ENCODE measurements around the gene YOD1.

YOD1 gene

DNA sequence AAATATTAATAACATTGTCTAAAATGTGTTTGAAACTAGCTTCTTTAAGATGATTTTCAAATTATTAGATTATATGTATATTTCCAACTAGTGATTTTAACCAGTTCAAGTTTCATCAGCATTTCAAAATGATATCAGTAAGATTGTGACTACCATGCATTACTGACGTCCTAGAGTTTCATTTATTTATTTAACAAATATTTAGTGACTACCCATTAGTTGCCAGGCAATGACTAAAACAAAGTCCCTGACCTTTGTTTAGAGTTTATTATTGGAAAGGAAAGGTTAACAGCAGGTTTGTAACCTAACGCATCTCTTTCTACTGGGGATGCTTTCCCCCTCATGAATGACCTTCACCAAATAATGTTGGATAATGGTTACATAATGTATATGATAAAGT, 30.1 kb upstream of the YOD1 start:
- H3K4me3 ChIP-seq (ENCODE audit: low read depth, low read length): no peak overlapping the region
- TF ChIP-seq MYC (IDR thresholded peaks at IDR 0.05; ENCODE audit: low read depth, low read length) (no peak), POLR2A (IDR thresholded peaks at IDR 0.05; ENCODE audit: extremely low read depth, insufficient read length) (no peak)
- TF ChIP-seq, protein P1, sequence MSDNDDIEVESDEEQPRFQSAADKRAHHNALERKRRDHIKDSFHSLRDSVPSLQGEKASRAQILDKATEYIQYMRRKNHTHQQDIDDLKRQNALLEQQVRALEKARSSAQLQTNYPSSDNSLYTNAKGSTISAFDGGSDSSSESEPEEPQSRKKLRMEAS (IDR thresholded peaks at IDR 0.05; ENCODE audit: low read depth, low read length): no peak
- TF ChIP-seq, protein P2, sequence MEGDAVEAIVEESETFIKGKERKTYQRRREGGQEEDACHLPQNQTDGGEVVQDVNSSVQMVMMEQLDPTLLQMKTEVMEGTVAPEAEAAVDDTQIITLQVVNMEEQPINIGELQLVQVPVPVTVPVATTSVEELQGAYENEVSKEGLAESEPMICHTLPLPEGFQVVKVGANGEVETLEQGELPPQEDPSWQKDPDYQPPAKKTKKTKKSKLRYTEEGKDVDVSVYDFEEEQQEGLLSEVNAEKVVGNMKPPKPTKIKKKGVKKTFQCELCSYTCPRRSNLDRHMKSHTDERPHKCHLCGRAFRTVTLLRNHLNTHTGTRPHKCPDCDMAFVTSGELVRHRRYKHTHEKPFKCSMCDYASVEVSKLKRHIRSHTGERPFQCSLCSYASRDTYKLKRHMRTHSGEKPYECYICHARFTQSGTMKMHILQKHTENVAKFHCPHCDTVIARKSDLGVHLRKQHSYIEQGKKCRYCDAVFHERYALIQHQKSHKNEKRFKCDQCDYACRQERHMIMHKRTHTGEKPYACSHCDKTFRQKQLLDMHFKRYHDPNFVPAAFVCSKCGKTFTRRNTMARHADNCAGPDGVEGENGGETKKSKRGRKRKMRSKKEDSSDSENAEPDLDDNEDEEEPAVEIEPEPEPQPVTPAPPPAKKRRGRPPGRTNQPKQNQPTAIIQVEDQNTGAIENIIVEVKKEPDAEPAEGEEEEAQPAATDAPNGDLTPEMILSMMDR (IDR thresholded peaks at IDR 0.05; ENCODE audit: low read depth, low read length): no peak
- no peak for DNase-seq (ENCODE audit: low read depth)

GRCh38 chr1:207079706-207080241, 28.8 kb upstream of the YOD1 start:
- DNase-seq (ENCODE audit: low read depth): no peak
- H3K4me3 ChIP-seq (ENCODE audit: low read depth, low read length): no peak overlapping the region
- no peak for TF ChIP-seq POLR2A (IDR thresholded peaks at IDR 0.05; ENCODE audit: extremely low read depth, insufficient read length)
- TF ChIP-seq MYC (IDR thresholded peaks at IDR 0.05; ENCODE audit: low read depth, low read length): no peak

- H3K4me3 ChIP-seq (ENCODE audit: low read depth, low read length): no peak overlapping the region
- no peak for DNase-seq (ENCODE audit: low read depth)
- TF ChIP-seq, protein P2 (IDR thresholded peaks at IDR 0.05; ENCODE audit: low read depth, low read length): no peak
- TF ChIP-seq POLR2A (IDR thresholded peaks at IDR 0.05; ENCODE audit: extremely low read depth, insufficient read length): no peak
- TF ChIP-seq, protein P1 (IDR thresholded peaks at IDR 0.05; ENCODE audit: low read depth, low read length): no peak
- TF ChIP-seq MYC (IDR thresholded peaks at IDR 0.05; ENCODE audit: low read depth, low read length): no peak
Observed at GRCh38 chr1:207078578-207079132, 27.6 kb upstream of the YOD1 start.

DNA sequence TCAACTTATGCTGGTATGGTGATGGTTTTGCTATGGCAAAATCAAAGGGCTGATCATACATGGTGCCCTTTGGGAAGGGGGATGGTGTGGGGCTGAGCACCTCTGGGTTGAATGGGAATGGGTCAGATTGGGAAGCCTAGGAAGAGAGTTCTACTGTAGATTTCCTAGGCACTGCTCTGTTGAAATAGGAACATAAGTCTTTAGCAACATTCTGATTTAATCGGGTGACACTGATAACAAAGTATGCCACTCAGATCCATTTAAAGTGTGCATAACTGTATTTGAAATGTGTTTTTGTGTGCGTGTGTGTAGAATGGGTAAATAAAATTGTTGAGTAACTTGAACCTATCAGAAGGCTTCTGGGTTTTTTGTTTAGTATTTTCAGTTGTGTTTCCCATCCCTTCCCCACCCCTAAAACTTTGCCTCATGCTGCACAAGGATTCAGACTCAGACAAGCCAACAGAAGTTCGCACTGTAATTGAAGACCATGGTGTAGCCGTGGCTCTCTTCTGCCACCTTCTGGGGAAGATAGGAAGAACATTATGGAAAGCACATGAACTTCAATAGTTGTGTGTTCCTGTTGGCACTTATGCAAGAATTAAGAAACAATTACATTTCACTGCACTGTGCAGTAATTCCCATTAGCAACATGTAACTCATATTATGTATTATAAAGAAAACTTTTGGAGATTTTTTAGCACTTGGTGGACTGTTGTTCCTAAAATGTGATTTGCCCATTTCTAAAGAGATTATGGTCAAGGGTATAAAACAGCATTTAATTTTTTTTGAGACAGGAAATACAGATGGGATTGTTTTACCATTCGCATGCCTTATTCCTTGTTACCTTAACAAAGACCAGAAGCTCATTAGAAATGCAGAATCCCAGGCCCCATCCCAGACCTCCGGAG, 26.7 kb upstream of the YOD1 start:
- TF ChIP-seq MYC (IDR thresholded peaks at IDR 0.05; ENCODE audit: low read depth, low read length) (peak; percentile 81), POLR2A (IDR thresholded peaks at IDR 0.05; ENCODE audit: extremely low read depth, insufficient read length) (no peak)
- TF ChIP-seq, protein P2 (IDR thresholded peaks at IDR 0.05; ENCODE audit: low read depth, low read length): peak; percentile 78
- TF ChIP-seq, protein P1 (IDR thresholded peaks at IDR 0.05; ENCODE audit: low read depth, low read length): peak; percentile 84
- DNase-seq (ENCODE audit: low read depth): peak; percentile 82
- H3K4me3 ChIP-seq (ENCODE audit: low read depth, low read length): no peak overlapping the region

DNA sequence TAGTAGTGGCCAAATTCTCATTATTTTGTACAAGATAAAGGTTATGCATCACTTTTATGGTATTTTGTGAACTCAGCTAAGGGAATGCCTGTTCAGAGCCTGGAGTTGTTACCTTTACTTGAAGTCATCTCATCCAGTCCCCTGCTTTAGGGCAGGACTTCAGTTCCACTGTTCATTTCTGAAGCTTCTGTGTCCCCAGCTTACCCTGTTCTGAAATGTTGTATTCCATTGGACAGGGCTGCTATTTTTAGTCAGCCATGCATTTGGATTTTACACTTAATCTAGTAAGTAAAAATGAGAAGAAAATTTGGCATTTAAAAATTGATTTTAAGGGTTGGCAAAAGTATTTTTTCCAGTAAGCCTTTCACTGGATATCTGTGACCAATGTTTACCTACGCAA, 26.0 kb upstream of the YOD1 start:
- TF ChIP-seq MYC (IDR thresholded peaks at IDR 0.05; ENCODE audit: low read depth, low read length) (no peak), POLR2A (IDR thresholded peaks at IDR 0.05; ENCODE audit: extremely low read depth, insufficient read length) (no peak)
- TF ChIP-seq, protein P2 (IDR thresholded peaks at IDR 0.05; ENCODE audit: low read depth, low read length): no peak
- TF ChIP-seq, protein P1 (IDR thresholded peaks at IDR 0.05; ENCODE audit: low read depth, low read length): no peak
- no peak for DNase-seq (ENCODE audit: low read depth)
- no peak overlapping the region for H3K4me3 ChIP-seq (ENCODE audit: low read depth, low read length)

Measured in NB4 (cell line).